ENCODE data around the gene PARVG. TPM values are rescaled to one million over a fixed set of nuclear protein-coding genes. Genes with fewer than 3 reads are reported as not detected.

The PARVG gene
- total and polyA plus RNA-seq, 9 of the 15 experiments (the other 6 are each of a cell fraction or from before 2014, with no cell fraction given), result 0.35 TPM; not detected in 8

DNA sequence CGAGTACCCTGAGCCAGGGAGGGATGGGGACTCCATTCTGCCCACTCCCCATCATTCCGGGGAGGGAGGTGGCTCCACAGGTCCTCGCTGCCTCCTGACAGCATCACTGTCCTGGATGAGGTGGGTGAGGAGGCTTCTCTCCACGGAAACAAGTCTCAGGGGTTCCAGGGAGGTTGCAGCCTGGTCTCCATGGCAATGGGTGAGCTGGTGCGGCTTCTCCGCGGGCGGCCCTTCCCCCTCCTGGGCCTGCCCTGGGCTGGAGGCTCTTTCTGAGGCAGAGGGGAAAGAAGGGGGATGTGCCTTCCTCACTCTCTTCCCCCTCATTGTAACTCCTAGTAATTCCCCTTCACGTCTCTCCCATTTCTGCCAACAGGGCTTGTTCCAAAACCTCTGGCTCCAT lies 37.1 kb upstream of the PARVG start (continued):
- no peak for TF ChIP-seq PCBP2 (IDR thresholded peaks at IDR 0.05; ENCODE audit: low read depth, low read length, poor library complexity, severe bottlenecking)
- TF ChIP-seq, protein P1, sequence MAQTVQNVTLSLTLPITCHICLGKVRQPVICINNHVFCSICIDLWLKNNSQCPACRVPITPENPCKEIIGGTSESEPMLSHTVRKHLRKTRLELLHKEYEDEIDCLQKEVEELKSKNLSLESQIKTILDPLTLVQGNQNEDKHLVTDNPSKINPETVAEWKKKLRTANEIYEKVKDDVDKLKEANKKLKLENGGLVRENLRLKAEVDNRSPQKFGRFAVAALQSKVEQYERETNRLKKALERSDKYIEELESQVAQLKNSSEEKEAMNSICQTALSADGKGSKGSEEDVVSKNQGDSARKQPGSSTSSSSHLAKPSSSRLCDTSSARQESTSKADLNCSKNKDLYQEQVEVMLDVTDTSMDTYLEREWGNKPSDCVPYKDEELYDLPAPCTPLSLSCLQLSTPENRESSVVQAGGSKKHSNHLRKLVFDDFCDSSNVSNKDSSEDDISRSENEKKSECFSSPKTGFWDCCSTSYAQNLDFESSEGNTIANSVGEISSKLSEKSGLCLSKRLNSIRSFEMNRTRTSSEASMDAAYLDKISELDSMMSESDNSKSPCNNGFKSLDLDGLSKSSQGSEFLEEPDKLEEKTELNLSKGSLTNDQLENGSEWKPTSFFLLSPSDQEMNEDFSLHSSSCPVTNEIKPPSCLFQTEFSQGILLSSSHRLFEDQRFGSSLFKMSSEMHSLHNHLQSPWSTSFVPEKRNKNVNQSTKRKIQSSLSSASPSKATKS (CRISPR knock-in tag; IDR thresholded peaks at IDR 0.05), result no peak
- TF ChIP-seq HNRNPK (IDR thresholded peaks at IDR 0.05; ENCODE audit: low read depth, low read length, poor library complexity, severe bottlenecking), result no peak
- TF ChIP-seq CAMTA2 (CRISPR knock-in tag; conservative IDR thresholded peaks at IDR 0.05), result no peak
- TF ChIP-seq NFXL1 (CRISPR knock-in tag; IDR thresholded peaks at IDR 0.05), result no peak
- TF ChIP-seq ETV1 (tag; conservative IDR thresholded peaks at IDR 0.05; ENCODE audit: low read depth), result no peak
- TF ChIP-seq, protein P2, sequence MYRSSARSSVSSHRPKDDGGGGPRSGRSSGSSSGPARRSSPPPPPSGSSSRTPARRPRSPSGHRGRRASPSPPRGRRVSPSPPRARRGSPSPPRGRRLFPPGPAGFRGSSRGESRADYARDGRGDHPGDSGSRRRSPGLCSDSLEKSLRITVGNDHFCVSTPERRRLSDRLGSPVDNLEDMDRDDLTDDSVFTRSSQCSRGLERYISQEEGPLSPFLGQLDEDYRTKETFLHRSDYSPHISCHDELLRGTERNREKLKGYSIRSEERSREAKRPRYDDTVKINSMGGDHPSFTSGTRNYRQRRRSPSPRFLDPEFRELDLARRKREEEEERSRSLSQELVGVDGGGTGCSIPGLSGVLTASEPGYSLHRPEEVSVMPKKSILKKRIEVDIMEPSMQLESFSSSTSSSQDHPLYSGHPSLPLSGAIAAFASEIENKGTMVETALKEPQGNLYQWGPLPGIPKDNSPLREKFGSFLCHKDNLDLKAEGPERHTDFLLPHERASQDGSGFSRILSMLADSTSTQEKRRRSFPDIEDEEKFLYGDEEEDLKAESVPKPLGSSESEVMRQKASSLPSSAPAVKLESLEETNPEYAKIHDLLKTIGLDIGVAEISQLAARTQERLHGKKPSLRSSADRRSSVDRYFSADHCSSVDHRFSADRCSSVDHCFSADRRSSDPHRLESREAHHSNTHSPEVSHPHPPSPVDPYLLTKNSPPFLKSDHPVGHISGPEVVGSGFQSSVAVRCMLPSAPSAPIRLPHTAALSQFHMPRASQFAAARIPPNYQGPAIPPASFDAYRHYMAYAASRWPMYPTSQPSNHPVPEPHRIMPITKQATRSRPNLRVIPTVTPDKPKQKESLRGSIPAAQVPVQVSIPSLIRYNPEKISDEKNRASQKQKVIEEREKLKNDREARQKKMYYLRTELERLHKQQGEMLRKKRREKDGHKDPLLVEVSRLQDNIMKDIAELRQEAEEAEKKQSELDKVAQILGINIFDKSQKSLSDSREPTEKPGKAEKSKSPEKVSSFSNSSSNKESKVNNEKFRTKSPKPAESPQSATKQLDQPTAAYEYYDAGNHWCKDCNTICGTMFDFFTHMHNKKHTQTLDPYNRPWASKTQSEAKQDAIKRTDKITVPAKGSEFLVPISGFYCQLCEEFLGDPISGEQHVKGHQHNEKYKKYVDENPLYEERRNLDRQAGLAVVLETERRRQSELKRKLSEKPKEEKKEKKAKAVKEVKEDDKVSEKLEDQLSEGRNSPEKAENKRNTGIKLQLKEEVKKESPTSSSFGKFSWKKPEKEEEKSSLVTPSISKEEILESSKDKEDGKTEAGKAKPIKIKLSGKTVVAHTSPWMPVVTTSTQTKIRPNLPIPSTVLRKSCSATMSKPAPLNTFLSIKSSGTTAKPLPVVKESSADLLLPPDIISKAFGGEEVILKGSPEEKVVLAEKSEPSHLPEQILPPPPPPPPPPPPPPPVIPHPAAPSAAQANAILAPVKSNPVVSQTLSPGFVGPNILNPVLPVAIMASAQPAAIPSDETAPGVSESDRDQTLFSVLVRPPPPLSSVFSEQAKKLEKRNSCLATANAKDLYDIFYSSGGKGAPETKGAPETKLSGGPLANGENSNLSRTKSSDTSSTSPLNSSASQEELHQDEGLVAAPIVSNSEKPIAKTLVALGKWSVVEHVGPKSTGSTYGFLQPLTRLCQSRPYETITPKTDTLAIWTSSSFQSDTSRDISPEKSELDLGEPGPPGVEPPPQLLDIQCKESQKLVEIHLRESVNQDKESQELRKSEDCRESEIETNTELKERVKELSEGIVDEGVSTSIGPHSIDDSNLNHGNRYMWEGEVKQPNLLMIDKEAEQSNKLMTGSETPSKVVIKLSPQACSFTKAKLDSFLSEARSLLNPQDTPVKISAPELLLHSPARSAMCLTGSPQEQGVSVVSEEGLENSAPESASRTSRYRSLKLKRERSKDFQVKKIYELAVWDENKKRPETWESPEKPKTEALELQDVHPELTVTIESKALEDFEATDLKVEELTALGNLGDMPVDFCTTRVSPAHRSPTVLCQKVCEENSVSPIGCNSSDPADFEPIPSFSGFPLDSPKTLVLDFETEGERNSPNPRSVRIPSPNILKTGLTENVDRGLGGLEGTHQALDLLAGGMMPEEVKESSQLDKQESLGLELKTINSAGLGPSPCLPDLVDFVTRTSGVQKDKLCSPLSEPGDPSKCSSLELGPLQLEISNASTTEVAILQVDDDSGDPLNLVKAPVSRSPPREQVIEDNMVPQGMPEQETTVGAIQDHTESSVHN (IDR thresholded peaks at IDR 0.05; ENCODE audit: borderline replicate concordance in 1 of 2, low read depth in 1 of 2), result no peak
- TF ChIP-seq KLF16 (IDR thresholded peaks at IDR 0.05), result no peak
- TF ChIP-seq SUPT5H (IDR thresholded peaks at IDR 0.05), result no peak

All from K562 (cell line).